Common myeloid progenitor, CD34-positive (primary cell): ENCODE data around the gene CHD9NB.

Experiments
- CTCF ChIA-PET: fragments of 350-600 bp; sonication (Branson Sonifier 250); formaldehyde crosslinking; loops from one replicate; lab custom pipeline; 2021; ENCODE audit warnings: antibody characterized with exemption; lab: Charles Lee
- POLR2A ChIA-PET: fragments of 350-600 bp; sonication (Branson Sonifier 250); formaldehyde crosslinking; loops from one replicate; lab custom pipeline; 2021; ENCODE audit warnings: antibody characterized with exemption; lab: Charles Lee
- DNase-seq, 3 donors: peaks; one replicate each; pipeline versions ENCODE4 v3.0.0 to v3.0.0-alpha.2; 2013
- H3K27ac ChIP-seq, 2 experiments: 1 replicate in 1 of 2; 2 replicates in 1 of 2; pipeline ENCODE4 v1.7.0; 2013; ENCODE audit warnings: inconsistent platforms in 2 of 2, low read length in 2 of 2, mild to moderate bottlenecking in 2 of 2, low read depth in 1 of 2, moderate library complexity in 1 of 2; ENCODE audit not compliant: severe bottlenecking in 2 of 2, insufficient read depth in 1 of 2, poor library complexity in 1 of 2
- H3K27me3 ChIP-seq, 5 experiments: replicated peaks in 2 of 5; 1 replicate in 3 of 5; 2 replicates in 2 of 5; pipeline versions ENCODE4 v1.6.1 to v1.7.0; 2013; ENCODE audit warnings: low read length in 4 of 5, mild to moderate bottlenecking in 2 of 5, moderate library complexity in 2 of 5, inconsistent platforms in 1 of 5; ENCODE audit not compliant: insufficient read depth in 5 of 5, control insufficient read depth in 4 of 5
- H3K36me3 ChIP-seq, 4 experiments: 1 replicate in 2 of 4; 2 replicates in 2 of 4; pipeline versions ENCODE4 v1.6.1 to v1.7.0; 2013; ENCODE audit warnings: low read length in 3 of 4, control low read depth in 1 of 4, mild to moderate bottlenecking in 1 of 4; ENCODE audit not compliant: control insufficient read depth in 4 of 4, insufficient read depth in 4 of 4
- H3K4me1 ChIP-seq, 4 experiments: 1 replicate in 3 of 4; 2 replicates in 1 of 4; pipeline versions ENCODE4 v1.6.1 to v1.7.1; 2013; ENCODE audit warnings: low read length in 3 of 4, mild to moderate bottlenecking in 3 of 4, control low read depth in 1 of 4, inconsistent platforms in 1 of 4, moderate library complexity in 1 of 4; ENCODE audit not compliant: control insufficient read depth in 4 of 4, insufficient read depth in 4 of 4; ENCODE audit errors: control extremely low read depth in 1 of 4
- H3K4me3 ChIP-seq, 7 experiments: 1 replicate in 4 of 7; 2 replicates in 3 of 7; pipeline versions ENCODE4 v1.5.1 to v1.7.0; 2013; ENCODE audit warnings: mild to moderate bottlenecking in 7 of 7, low read length in 6 of 7, moderate library complexity in 6 of 7, inconsistent platforms in 2 of 7, low read depth in 2 of 7, control low read depth in 1 of 7; ENCODE audit not compliant: insufficient read depth in 4 of 7, control insufficient read depth in 1 of 7; ENCODE audit errors: extremely low read depth in 1 of 7
- H3K9me3 ChIP-seq, 5 experiments: 1 replicate in 4 of 5; 2 replicates in 1 of 5; pipeline versions ENCODE4 v1.6.1 to v1.7.1; 2013; ENCODE audit warnings: low read length in 4 of 5, mild to moderate bottlenecking in 2 of 5, inconsistent platforms in 1 of 5, low read depth in 1 of 5, moderate library complexity in 1 of 5; ENCODE audit not compliant: control insufficient read depth in 4 of 5, insufficient read depth in 2 of 5; ENCODE audit errors: control extremely low read depth in 1 of 5
- WGBS: methylation state at CpG from one replicate; pipeline ENCODE4 v1.1.5; 2013; ENCODE audit not compliant: insufficient coverage; 5-methylcytosine and 5-hydroxymethylcytosine counted together

Gene CHD9NB

GRCh38 chr16:53090286-53090590, 37.5 kb upstream of the CHD9NB start:
- Histone ChIP-seq H3K4me3 (peak overlapping the region in 4 of 7 experiments; percentile 8 to 63 (median 49)), H3K9me3 (no peaks in the 10 kb centered on the region), H3K27me3 (no peaks in the 10 kb centered on the region), H3K4me1 (peaks cover 31 to 61% (median 53%) of the 10 kb centered on the region in 4 experiments), H3K36me3 (peaks cover 0 to 4% (median 2%) of the 10 kb centered on the region in 4 experiments), H3K27ac (peak overlapping the region in 1 of 2 experiments; percentile 32)
- 64% methylated on average over 3 of the region's 5 CpGs for WGBS
- DNase-seq = no peak
- CTCF ChIA-PET = interaction anchor here (0.9 to 12.1 kb wide), 8 partner anchors 11 to 40 kb away, joined by 3 to 73 read pairs (median 4); partner anchors contain the start of gene CHD9
- POLR2A ChIA-PET = interaction anchor here (0.5 to 1.9 kb wide), 5 partner anchors 8 to 1364 kb away, joined by 3 to 11 read pairs (median 4); partner anchors contain the start of gene CHD9

GRCh38 chr16:53089434-53090285, 37.0 kb upstream of the CHD9NB start:
- CTCF ChIA-PET = interaction anchor here (1.2 to 12.1 kb wide), 9 partner anchors 10 to 34 kb away, joined by 3 to 73 read pairs (median 4); partner anchors contain the start of gene CHD9
- POLR2A ChIA-PET = interaction anchor here (0.5 to 1.9 kb wide), 2 partner anchors 10 to 1365 kb away, joined by 4 to 11 read pairs; no protein-coding TSS in a partner anchor
- H3K27ac ChIP-seq = no peak overlapping the region
- peaks cover 0 to 4% (median 2%) of the 10 kb centered on the region in 4 experiments for H3K36me3 ChIP-seq
- peaks cover 31 to 62% (median 53%) of the 10 kb centered on the region in 4 experiments for H3K4me1 ChIP-seq
- H3K4me3 ChIP-seq = peak overlapping the region in 1 of 7 experiments; percentile 63
- no peaks in the 10 kb centered on the region for H3K27me3 ChIP-seq
- no peaks in the 10 kb centered on the region for H3K9me3 ChIP-seq
- 73% methylated on average over 3 of the region's 4 CpGs for WGBS
- no peak for DNase-seq

- CTCF ChIA-PET = interaction anchor here (0.7 to 12.1 kb wide), 7 partner anchors 9 to 43 kb away, joined by 3 to 73 read pairs (median 5); partner anchors contain the start of gene CHD9
- POLR2A ChIA-PET = no interaction called here
These were observed 34.4 kb upstream of the CHD9NB start for GRCh38 chr16:53087101-53087500.

GRCh38 chr16:53085931-53086421, 33.3 kb upstream of the CHD9NB start:
- POLR2A ChIA-PET = interaction anchor here (1.6 kb wide), 1 partner anchor 13 kb away, joined by 10 read pairs; no protein-coding TSS in a partner anchor

More at GRCh38 chr16:53087101-53087500, 34.4 kb upstream of the CHD9NB start:
- 100% methylated on average over 2 of the region's 3 CpGs for WGBS
- Histone ChIP-seq H3K27me3 (no peaks in the 10 kb centered on the region), H3K36me3 (peaks cover 0 to 4% (median 2%) of the 10 kb centered on the region in 4 experiments), H3K4me3 (no peak overlapping the region), H3K27ac (no peak overlapping the region), H3K4me1 (peaks cover 20 to 38% (median 33%) of the 10 kb centered on the region in 4 experiments), H3K9me3 (no peaks in the 10 kb centered on the region)
- no peak for DNase-seq

GRCh38 chr16:53085369-53085843, 32.7 kb upstream of the CHD9NB start:
- peaks cover 0 to 4% (median 2%) of the 10 kb centered on the region in 4 experiments for H3K36me3 ChIP-seq
- POLR2A ChIA-PET = interaction anchor here (1.6 kb wide), 1 partner anchor 13 kb away, joined by 10 read pairs; no protein-coding TSS in a partner anchor
- H3K4me1 ChIP-seq = peaks cover 11 to 21% (median 16%) of the 10 kb centered on the region in 4 experiments
- no peak overlapping the region for H3K4me3 ChIP-seq
- H3K9me3 ChIP-seq = no peaks in the 10 kb centered on the region
- no peak for DNase-seq
- CTCF ChIA-PET = interaction anchor here (0.7 to 12.1 kb wide), 8 partner anchors 11 to 122 kb away, joined by 3 to 73 read pairs (median 4); partner anchors contain the start of gene CHD9
- 69% methylated on average over 2 of the region's 4 CpGs for WGBS
- no peaks in the 10 kb centered on the region for H3K27me3 ChIP-seq
- H3K27ac ChIP-seq = no peak overlapping the region

More at GRCh38 chr16:53085931-53086421, 33.3 kb upstream of the CHD9NB start:
- Histone ChIP-seq H3K27me3 (no peaks in the 10 kb centered on the region), H3K27ac (no peak overlapping the region), H3K36me3 (peaks cover 0 to 4% (median 2%) of the 10 kb centered on the region in 4 experiments), H3K9me3 (no peaks in the 10 kb centered on the region), H3K4me3 (peak overlapping the region in 1 of 7 experiments; percentile 1), H3K4me1 (peaks cover 13 to 27% (median 22%) of the 10 kb centered on the region in 4 experiments)
- no peak for DNase-seq
- CTCF ChIA-PET = interaction anchor here (0.7 to 12.1 kb wide), 8 partner anchors 10 to 121 kb away, joined by 3 to 73 read pairs (median 4); partner anchors contain the start of gene CHD9
- WGBS = 96% methylated on average over 6 of the region's 6 CpGs

GRCh38 chr16:53084746-53085334, 32.1 kb upstream of the CHD9NB start:
- no peaks in the 10 kb centered on the region for H3K27me3 ChIP-seq
- 93% methylated on average over 7 of the region's 8 CpGs for WGBS
- POLR2A ChIA-PET = interaction anchor here (1.6 kb wide), 1 partner anchor 14 kb away, joined by 10 read pairs; no protein-coding TSS in a partner anchor
- DNase-seq = no peak
- no peak overlapping the region for H3K27ac ChIP-seq
- CTCF ChIA-PET = interaction anchor here (0.7 to 8.9 kb wide), 3 partner anchors 11 to 21 kb away, joined by 3 to 54 read pairs (median 3); no protein-coding TSS in a partner anchor
- peaks cover 0 to 4% (median 2%) of the 10 kb centered on the region in 4 experiments for H3K36me3 ChIP-seq
- no peaks in the 10 kb centered on the region for H3K9me3 ChIP-seq
- H3K4me3 ChIP-seq = no peak overlapping the region
- peaks cover 7 to 15% (median 11%) of the 10 kb centered on the region in 4 experiments for H3K4me1 ChIP-seq
